ENCODE results near the gene ENOX2.

DNA sequence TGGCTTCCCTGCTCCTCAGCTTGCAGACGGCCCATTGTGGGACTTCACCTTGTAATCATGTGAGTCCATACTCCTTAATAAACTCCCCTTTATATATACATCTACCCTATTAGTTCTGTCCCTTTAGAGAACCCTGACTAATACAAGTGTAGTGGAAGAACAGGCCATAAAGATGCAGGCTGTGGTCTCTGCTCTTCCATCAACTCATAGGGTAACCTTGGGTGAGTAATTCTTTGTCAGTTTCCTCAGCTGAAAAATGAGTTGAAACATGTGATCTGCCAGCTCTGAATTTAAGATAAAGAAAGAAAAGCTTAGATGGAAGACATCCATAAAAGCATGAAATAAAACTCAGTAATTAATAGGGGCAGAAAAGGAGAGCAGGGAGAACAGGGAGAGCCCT is 103.6 kb downstream of the ENOX2 start:
- TF ChIP-seq, protein P1, sequence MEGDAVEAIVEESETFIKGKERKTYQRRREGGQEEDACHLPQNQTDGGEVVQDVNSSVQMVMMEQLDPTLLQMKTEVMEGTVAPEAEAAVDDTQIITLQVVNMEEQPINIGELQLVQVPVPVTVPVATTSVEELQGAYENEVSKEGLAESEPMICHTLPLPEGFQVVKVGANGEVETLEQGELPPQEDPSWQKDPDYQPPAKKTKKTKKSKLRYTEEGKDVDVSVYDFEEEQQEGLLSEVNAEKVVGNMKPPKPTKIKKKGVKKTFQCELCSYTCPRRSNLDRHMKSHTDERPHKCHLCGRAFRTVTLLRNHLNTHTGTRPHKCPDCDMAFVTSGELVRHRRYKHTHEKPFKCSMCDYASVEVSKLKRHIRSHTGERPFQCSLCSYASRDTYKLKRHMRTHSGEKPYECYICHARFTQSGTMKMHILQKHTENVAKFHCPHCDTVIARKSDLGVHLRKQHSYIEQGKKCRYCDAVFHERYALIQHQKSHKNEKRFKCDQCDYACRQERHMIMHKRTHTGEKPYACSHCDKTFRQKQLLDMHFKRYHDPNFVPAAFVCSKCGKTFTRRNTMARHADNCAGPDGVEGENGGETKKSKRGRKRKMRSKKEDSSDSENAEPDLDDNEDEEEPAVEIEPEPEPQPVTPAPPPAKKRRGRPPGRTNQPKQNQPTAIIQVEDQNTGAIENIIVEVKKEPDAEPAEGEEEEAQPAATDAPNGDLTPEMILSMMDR (conservative IDR thresholded peaks at IDR 0.05; ENCODE audit: low read length), result no peak
- TF ChIP-seq EZH2phosphoT487 (IDR thresholded peaks at IDR 0.05; ENCODE audit: borderline replicate concordance), result no peak
